Measurements from ENCODE around the gene CYP4F22.

- TF ChIP-seq ZNF274 (IDR thresholded peaks at IDR 0.05; ENCODE audit: low read depth, low read length) = no peak
- no peak for TF ChIP-seq YY1 (IDR thresholded peaks at IDR 0.05; ENCODE audit: insufficient read depth, insufficient read length)
Measured at GRCh38 chr19:15524781-15525180, 16.5 kb downstream of the CYP4F22 start.

All from NT2/D1 (cell line).